PC-3 (cell line): Measurements from ENCODE around the gene EDNRB.

Source experiments
- CTCF ChIP-seq: fragments of 300-600 bp; sonication (generic); conservative IDR thresholded peaks from 2 replicates; pipeline ENCODE4 v1.5.1; 2017; ENCODE audit warnings: antibody characterized with exemption, low read depth, mild to moderate bottlenecking, low read length
- EZH2 ChIP-seq: fragments of 300-600 bp; sonication (generic); IDR thresholded peaks from one replicate; pipeline ENCODE4 v1.6.1; 2017; ENCODE audit warnings: antibody characterized with exemption, mild to moderate bottlenecking, low read length; ENCODE audit not compliant: unreplicated experiment
- EZH2phosphoT487 ChIP-seq: fragments of 300-600 bp; sonication (generic); IDR thresholded peaks from 2 replicates; pipeline ENCODE4 v1.6.1; 2018; ENCODE audit warnings: mild to moderate bottlenecking, antibody characterized with exemption, low read length, borderline replicate concordance

- no peak for TF ChIP-seq CTCF
- TF ChIP-seq EZH2: no peak
- no peak for TF ChIP-seq EZH2phosphoT487
Measured at GRCh38 chr13:77915686-77916085, 2.9 kb downstream of the EDNRB start.
